ES-I3 (cell line): ENCODE data around the gene C7orf25.

Experiments
- H3K36me3 ChIP-seq: 2 replicates; pipeline ENCODE4 v1.6.1; 2013; ENCODE audit warnings: mild to moderate bottlenecking, low read length, control low read depth, moderate library complexity; ENCODE audit not compliant: insufficient read depth
- H3K4me1 ChIP-seq: 2 replicates; pipeline ENCODE4 v1.6.1; 2013; ENCODE audit warnings: mild to moderate bottlenecking, control low read depth, low read length; ENCODE audit not compliant: insufficient read depth
- H3K9ac ChIP-seq: 2 replicates; pipeline ENCODE4 v1.6.1; 2013; ENCODE audit warnings: low read depth, mild to moderate bottlenecking, low read length, moderate library complexity
- H3K9me3 ChIP-seq: 2 replicates; pipeline ENCODE4 v1.6.1; 2013; ENCODE audit warnings: mild to moderate bottlenecking, low read length, moderate library complexity; ENCODE audit not compliant: control insufficient read depth, insufficient read depth

C7orf25 gene

DNA sequence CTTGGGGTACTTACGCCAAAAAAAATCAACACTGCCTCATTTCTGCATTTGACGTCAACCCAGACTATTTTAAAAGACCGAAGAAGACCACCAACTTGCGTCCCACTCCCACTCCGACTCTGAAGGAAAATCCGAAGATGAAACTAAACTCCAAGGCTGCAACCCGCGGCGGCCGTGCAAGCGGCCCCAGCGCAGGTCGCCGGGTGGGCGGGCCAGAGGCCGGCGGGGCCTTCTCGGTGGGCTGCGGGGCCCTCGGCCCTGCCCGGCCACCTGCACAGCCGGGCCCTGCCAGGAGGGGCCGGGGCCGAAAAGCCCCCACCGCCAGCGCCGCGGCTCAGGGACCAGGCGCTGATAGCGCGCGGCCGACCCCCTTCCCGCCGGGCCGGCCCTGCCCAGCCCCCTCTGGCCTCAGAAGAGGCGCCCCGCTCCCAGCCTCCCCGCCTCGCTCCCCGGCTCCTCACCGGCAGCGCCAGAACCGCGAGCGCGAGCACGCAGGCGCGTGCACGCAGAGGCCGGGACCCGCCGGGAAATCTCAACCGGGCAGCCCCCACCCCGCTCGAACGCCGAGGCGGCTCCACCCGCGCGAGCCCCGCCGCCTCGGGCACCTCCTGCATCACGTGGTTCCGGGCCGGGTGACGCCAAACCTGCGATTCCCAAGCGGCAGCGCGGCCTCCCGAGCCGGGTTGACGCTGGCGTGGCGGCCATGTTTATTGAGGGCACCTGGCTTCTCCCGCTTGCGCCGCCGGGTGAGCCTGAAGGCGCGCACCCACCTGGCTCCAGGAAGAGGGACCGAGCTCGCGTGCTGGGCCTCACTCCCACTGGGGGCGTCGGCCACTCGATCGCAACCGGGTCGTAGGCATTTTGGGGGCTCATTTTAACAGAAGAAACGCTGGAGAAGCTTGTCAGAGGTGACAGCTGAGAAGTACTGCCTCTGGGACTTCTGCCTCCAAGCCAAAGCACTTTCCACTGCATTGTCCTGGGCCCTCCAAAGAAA lies at the start of gene C7orf25:
TSS of gene C7orf25 (minus strand) at position 617 of the 994 bp plus-strand sequence. CDS start 1,170 bp downstream, outside the sequence.
- Histone ChIP-seq H3K36me3 (0 out of 2 replicates have a peak, but pooled peaks cover 2% of the 10 kb centered on the region), H3K4me1 (peaks cover 13% of the 10 kb centered on the region)

DNA sequence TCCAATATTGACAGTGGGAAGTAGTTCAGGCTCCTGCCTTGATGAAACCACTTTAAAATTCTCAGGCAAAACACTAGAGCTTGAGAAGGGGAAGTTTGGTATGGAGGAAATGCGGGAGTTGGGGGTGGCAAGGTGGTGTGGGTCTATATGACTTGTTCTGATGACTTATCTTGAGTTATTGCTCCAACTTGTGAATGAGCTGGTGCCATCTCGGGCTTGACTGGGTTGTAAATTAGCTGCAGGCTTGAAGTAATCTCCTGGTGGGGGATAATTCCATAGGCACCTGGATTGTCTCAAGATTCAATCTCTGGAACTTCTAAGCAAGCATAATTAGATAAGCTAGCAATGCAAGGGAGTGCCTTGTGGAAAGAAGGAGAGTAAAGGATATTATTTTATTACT lies 49.3 kb upstream of the C7orf25 start:
- Histone ChIP-seq H3K36me3 (no peaks in the 10 kb centered on the region), H3K4me1 (peaks cover 7% of the 10 kb centered on the region), H3K9me3 (peaks cover 2% of the 10 kb centered on the region; the same call in 1 of the 2 replicates), H3K9ac (no peak overlapping the region)

More for the DNA sequence above, at the start of gene C7orf25:
- H3K9me3 ChIP-seq, result no peaks in the 10 kb centered on the region
- H3K9ac ChIP-seq, result peak within 1 kb of the TSS; percentile 72

DNA sequence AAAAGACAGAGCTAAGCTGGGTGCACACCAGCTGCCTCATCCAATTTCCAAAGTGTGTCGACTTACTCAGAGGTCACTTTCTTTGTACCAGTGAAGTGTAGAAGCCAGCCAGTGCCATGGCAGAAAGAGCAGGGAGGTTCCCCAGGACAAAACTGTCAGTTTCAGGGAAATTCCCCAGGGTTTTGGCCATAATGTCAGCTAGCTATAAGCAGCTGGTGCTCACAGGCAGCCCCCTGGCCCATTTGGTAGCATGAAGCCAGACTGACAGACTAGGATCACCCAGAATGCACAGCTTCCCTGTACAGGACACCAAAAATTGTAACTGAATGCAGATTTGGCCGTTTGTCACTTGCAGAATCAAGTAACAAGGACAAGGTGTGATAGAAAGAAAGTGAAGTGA lies 48.9 kb upstream of the C7orf25 start:
- Histone ChIP-seq H3K36me3 (no peaks in the 10 kb centered on the region), H3K4me1 (peaks cover 7% of the 10 kb centered on the region), H3K9me3 (peaks cover 2% of the 10 kb centered on the region; the same call in 1 of the 2 replicates), H3K9ac (no peak overlapping the region)

DNA sequence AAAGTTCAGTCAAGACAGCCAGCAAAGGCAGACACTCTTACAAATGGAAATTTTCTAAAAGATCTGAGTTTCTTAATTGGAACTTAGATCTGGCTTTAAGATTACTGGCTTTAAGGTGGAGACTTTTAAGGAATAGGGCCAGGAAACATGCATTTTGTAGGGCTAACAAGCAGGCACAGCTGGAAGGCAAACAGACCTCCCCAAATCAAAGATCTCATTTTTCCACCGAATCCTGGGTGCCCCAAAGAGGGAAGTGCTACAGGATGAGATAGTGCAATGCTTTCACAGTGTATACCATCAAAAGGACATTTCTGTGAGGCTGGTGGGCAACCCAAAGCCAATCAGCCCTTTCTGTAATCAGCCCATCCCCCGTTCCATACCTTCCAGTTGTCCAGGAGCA lies 47.7 kb upstream of the C7orf25 start:
- H3K9ac ChIP-seq, result no peak overlapping the region
- H3K36me3 ChIP-seq, result no peaks in the 10 kb centered on the region
- no peaks in the 10 kb centered on the region for H3K4me1 ChIP-seq
- peaks cover 2% of the 10 kb centered on the region; the same call in 1 of the 2 replicates for H3K9me3 ChIP-seq

DNA sequence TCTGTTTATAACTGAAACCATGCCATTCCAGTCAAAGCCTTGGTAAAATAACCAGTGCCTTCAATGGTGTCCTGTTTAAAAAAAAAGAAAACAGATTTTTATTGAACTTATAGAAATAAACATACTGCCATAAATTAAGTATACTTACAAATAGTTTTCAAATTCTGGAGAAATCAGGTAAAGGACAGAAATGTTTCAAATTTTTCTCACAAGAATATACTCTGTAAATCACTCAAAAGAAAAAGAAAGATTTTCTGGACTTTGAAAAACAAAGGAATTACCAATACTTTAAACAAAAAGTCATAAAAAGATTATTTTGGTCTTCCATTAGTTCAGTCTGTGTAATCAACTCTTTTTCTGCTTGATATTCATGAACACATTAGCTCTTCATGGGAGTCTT lies 44.2 kb upstream of the C7orf25 start:
- Histone ChIP-seq H3K9ac (no peak overlapping the region), H3K9me3 (peaks cover 2% of the 10 kb centered on the region; the same call in 1 of the 2 replicates), H3K4me1 (no peaks in the 10 kb centered on the region), H3K36me3 (no peaks in the 10 kb centered on the region)

DNA sequence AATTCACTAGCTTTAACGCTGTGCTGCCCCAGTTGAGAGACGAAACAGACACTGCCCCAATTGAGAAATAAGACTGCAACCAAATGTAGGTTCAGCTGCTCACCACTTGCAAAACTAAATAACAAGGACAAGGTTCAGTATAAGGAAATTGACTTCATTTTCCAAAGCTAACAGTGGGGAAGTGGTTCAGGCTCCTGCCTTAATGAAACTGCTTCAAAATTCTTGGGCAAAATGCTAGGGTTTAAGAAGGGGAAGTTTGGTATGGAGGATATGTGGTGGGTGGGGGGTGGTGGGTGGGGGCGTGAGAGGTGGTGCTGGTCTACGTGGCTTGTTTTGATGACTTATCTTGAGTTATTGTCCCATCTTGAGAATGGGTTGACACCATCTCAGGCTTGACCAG lies 42.1 kb upstream of the C7orf25 start:
- no peaks in the 10 kb centered on the region for H3K36me3 ChIP-seq
- no peaks in the 10 kb centered on the region for H3K9me3 ChIP-seq
- H3K4me1 ChIP-seq, result no peaks in the 10 kb centered on the region
- H3K9ac ChIP-seq, result no peak overlapping the region

DNA sequence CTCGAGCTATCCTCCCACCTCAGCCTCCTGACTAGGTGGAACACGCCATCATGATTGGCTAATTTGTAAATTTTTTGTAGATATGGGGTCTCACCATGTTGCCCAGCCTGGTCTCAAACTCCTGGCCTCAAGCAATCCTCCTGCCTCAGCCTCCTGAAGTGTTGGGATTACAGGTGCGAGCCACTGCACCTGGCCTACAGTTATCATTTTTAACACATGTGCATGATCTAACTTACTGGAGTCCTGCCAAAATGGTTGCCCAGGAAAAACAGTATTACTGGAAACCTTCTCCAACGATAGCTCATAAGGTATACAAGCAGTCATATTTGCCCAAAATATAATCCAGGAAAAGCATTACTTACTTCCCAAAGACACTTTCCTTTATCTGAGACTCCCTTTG lies 40.5 kb upstream of the C7orf25 start:
- Histone ChIP-seq H3K9me3 (no peaks in the 10 kb centered on the region), H3K4me1 (no peaks in the 10 kb centered on the region), H3K9ac (no peak overlapping the region), H3K36me3 (no peaks in the 10 kb centered on the region)

DNA sequence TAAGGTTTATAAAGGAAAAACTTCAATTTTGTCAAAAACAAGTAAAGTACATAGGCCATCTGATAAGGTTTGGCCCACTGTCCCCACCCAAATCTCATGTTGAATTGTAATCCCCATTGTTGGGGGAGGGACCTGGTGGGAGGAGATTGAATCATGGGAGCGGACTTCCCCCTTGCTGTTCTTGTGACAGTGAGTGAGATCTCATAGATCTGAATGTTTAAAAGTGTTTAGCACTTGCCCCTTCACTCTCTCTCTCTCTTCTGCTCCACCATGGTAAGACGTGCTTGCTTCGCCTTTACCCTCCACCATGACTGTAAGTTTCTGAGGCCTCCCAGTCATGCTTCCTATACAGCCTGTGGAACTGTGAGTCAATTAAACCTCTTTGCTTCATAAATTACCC lies 38.5 kb upstream of the C7orf25 start:
- no peaks in the 10 kb centered on the region for H3K9me3 ChIP-seq
- peaks cover 4% of the 10 kb centered on the region; the same call in 1 of the 2 replicates for H3K4me1 ChIP-seq
- H3K36me3 ChIP-seq, result no peaks in the 10 kb centered on the region
- no peak overlapping the region for H3K9ac ChIP-seq

DNA sequence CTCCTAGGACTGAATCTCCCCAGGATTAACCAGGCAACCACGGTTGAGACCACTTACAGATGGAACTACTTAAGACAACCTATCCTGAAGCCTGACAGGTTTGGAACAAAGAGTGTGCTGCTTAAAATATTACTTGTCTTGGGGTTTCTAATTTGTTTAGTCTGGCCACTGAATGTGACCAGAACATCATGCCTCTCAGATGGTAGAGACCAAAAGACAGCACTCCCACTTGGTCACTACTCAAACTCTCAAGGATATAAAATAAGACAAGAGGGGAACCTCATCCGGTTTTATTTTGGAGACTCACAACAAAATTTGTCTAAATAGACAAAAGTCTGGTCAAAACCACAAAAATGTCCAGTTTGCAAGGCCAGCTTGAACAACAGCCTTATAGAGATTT lies 35.7 kb upstream of the C7orf25 start:
- no peaks in the 10 kb centered on the region for H3K36me3 ChIP-seq
- H3K9ac ChIP-seq, result no peak overlapping the region
- no peaks in the 10 kb centered on the region for H3K9me3 ChIP-seq
- peaks cover 4% of the 10 kb centered on the region; the same call in 1 of the 2 replicates for H3K4me1 ChIP-seq

DNA sequence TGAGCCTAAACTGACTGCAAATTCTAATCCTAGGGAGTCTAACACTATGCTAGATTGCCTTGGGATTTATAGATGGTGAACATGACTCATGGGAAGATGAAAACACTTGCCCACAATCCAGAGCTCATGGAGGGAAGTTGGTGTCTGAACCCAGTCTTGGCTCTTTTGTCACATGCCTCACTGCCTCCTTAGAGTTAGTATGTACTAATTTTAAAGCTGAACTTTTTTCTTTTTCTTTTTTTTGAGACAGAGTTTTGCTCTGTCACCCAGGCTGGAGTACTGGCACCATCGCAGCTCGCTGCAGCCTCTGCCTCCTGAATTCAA lies 34.7 kb upstream of the C7orf25 start:
- H3K9ac ChIP-seq, result no peak overlapping the region
- H3K36me3 ChIP-seq, result no peaks in the 10 kb centered on the region
- peaks cover 4% of the 10 kb centered on the region; the same call in 1 of the 2 replicates for H3K4me1 ChIP-seq
- no peaks in the 10 kb centered on the region for H3K9me3 ChIP-seq

DNA sequence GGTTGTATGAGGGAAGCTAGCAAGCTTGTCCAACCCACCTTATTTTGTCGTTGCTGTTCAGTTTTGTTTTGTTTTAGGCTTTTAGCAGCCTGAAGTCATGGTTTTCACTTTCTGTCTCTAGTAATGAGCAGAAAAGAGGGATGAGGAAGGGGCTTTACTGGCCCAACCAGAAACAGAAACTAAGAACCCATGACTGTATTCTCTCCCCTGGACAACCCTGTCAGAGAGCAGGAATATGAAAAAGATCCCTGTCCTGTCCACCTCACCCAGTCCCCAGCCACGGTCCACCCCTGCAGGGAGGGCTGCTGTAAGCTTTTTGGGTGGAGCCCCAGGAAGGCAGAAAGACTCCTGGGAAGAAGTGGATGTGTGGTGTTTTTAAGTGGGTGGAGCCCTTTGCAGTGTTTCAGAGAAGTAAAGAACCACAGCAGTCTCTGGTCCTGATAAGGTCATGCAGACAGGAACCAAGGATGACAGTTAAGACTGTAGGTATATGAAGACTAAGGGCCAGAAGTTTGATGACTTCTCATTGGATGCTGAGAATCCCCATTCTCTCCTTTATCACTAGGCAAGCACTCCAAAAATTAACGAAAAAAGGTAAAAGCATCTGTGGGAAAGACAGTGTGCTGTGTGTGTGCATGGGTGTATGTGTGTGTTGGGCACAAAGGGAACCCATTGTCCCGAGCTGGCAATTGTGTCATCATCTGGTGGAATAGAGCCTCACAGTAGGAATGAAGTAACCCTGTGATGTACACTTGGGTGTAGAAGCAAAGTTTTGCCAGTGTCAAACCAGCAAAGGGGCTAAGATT lies 34.2 kb upstream of the C7orf25 start:
- H3K9ac ChIP-seq, result no peak overlapping the region
- peaks cover 4% of the 10 kb centered on the region; the same call in 1 of the 2 replicates for H3K4me1 ChIP-seq
- no peaks in the 10 kb centered on the region for H3K36me3 ChIP-seq
- no peaks in the 10 kb centered on the region for H3K9me3 ChIP-seq

DNA sequence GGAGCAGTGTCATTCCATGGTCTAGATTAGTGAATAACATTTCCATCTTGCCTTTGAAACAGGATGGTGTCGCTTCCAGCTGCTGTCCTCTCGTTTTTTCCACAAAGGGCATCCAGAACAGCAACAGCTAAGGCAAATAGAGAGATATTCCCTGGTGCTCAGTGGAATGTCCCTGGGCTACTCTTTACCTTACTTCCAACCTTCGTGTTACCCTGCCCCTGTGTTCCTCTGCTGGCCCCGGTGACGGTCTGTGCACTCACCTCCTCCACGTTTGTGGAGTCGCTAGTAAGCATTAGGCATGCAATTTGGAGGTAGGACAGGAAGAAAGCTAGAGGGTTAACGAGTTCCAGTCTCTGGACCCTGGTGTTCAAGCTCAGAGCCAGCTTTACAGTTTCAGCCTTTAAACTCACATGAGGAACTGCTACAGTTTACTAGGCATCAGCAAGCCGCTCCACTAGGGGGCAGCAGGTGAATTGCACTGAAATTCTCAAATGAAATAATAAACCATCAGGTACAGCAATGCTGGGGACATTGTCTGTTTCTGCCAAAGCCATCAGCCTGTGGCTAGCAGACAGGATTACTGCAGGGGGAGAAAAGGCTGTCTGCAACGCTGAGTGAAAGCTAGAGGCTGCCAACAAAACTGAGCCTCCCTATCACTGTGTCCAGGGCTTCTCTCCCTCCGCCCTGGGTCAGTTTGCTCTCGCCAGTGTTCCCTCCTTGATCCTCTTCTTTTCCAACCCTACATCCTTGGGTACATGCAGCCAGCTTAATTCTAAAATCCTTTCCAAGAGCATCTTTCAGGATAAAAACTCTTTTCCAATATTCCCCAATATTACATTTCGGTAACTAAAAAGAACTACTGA lies 29.3 kb upstream of the C7orf25 start:
- no peak overlapping the region for H3K9ac ChIP-seq
- no peaks in the 10 kb centered on the region for H3K9me3 ChIP-seq
- H3K4me1 ChIP-seq, result peaks cover 4% of the 10 kb centered on the region; the same call in 1 of the 2 replicates
- H3K36me3 ChIP-seq, result peaks cover 14% of the 10 kb centered on the region

DNA sequence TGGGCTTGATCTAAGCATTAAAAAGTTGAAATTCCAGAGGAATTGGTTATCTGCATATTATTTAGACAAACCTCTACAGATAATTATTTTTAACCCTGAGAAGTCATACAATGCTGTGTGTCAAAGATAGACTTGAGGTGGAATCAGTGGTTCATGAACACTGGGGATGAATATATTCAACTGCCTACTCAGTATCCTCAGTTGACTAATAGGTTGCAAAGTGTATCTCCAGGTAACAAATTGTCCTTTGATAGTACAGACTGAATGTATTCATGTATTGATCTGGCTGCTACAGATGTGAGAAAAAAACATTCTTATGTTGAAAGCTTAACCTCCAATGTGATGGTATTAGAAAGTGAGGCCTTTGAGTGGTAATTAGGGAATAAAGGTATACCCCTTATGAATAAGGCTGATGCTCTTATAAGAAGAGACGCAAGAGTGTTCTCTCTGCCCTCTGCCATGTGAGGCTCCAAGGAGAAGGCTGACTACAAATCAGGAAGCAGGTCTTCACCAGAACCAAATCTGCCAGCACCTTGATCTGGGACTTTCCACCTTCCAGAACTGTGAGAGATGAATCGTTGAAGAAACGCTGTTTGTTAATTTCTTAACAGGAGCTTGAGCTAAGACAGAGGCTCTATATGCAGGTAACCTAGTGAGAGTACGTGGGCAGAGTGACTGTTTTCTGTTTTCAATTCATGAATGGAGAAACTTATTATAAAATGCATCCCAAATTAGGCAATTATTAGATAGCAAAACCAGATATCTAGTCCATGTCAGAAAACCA lies 27.8 kb upstream of the C7orf25 start:
- Histone ChIP-seq H3K36me3 (peaks cover 24% of the 10 kb centered on the region), H3K4me1 (no peaks in the 10 kb centered on the region), H3K9me3 (no peaks in the 10 kb centered on the region), H3K9ac (no peak overlapping the region)
